Spleen (tissue), 11 donors: ENCODE results near the gene DNAJC18. TPM values are rescaled to one million over a fixed set of nuclear protein-coding genes. Genes with fewer than 3 reads are reported as not detected.
A peak's percentile ranks its signal among the peaks of the same experiment; 100 is the strongest.

ENCODE experiments used
- DNase-seq: peaks from one replicate; pipeline ENCODE4 v3.0.0-alpha.2; 2020
- H3K27ac ChIP-seq, 8 donors: fragments of 200-600 bp; sonication (generic) in 7 of 8; 1 replicate in 4 of 8; 2 replicates in 4 of 8; pipeline versions ENCODE4 v1.5.0 to v1.8.0; 2016 to 2021; ENCODE audit warnings: inconsistent platforms in 4 of 8, mild to moderate bottlenecking in 4 of 8, moderate library complexity in 1 of 8
- H3K27me3 ChIP-seq, 7 donors: fragments of 200-600 bp; sonication (generic) in 6 of 7; replicated peaks in 1 of 7; 1 replicate in 4 of 7; 2 replicates in 3 of 7; pipeline versions ENCODE4 v1.5.0 to v1.8.0; 2016 to 2021; ENCODE audit warnings: inconsistent platforms in 3 of 7, mild to moderate bottlenecking in 1 of 7
- H3K36me3 ChIP-seq, 6 donors: fragments of 200-600 bp; sonication (generic) in 5 of 6; 1 replicate in 4 of 6; 2 replicates in 2 of 6; pipeline versions ENCODE4 v1.5.0 to v1.8.0; 2016 to 2021; ENCODE audit warnings: inconsistent platforms in 2 of 6
- H3K4me1 ChIP-seq, 6 donors: fragments of 200-600 bp; sonication (generic) in 5 of 6; 1 replicate in 3 of 6; 2 replicates in 3 of 6; pipeline versions ENCODE4 v1.5.0 to v1.8.0; 2016 to 2021; ENCODE audit warnings: inconsistent platforms in 3 of 6
- H3K4me3 ChIP-seq, 8 donors: fragments of 200-600 bp; sonication (generic) in 7 of 8; 1 replicate in 4 of 8; 2 replicates in 4 of 8; pipeline versions ENCODE4 v1.5.0 to v1.8.0; 2016 to 2021; ENCODE audit warnings: inconsistent platforms in 4 of 8, mild to moderate bottlenecking in 4 of 8, moderate library complexity in 2 of 8
- H3K9me3 ChIP-seq, 8 donors: fragments of 200-600 bp; sonication (generic) in 7 of 8; 1 replicate in 4 of 8; 2 replicates in 4 of 8; pipeline versions ENCODE4 v1.5.0 to v1.8.0; 2016 to 2021; ENCODE audit warnings: inconsistent platforms in 4 of 8
- POLR2A ChIP-seq, 3 donors: fragments of 450-650 bp; IDR thresholded peaks; one replicate each; pipeline ENCODE4 v1.5.1; 2017; ENCODE audit warnings: antibody characterized with exemption in 3 of 3, mild to moderate bottlenecking in 1 of 3
- POLR2AphosphoS5 ChIP-seq, 3 donors: sonication (generic); formaldehyde crosslinking; IDR thresholded peaks; one replicate each; pipeline ENCODE4 v1.5.1; 2017; ENCODE audit warnings: antibody characterized with exemption in 3 of 3
- WGBS, 5 donors: extraction: QIAGEN DNeasy Blood & Tissue Kit in 3 of 5; methylation state at CpG; one replicate each; pipeline versions ENCODE4 v1.1.5 to v1.1.7; 2013 to 2018; 5-methylcytosine and 5-hydroxymethylcytosine counted together
- intact Hi-C: fragments of 100-400 bp; cut with DNase I; formaldehyde crosslinking; loops from one replicate; pipeline ENCODE4 v1.15.0; 2023; ENCODE audit warnings: low total_unique reads
- polyA plus RNA-seq, 3 donors: library from polyadenylated mRNA; stranded (reverse); fragments of 200-250 nt; gene quantifications; one replicate each; pipeline ENCODE4 v1.2.1, GENCODE V29; 2013
- total RNA-seq, 7 donors: library from RNA; depleted of rRNA in 3 of 7; stranded (reverse); fragments of >200 nt in 3 of 7; fragmentation: NEBNext Ultra II Directional in 4 of 7; extraction: Animal tissue kit (Norgen Biotek cat#: 25700) in 4 of 7; gene quantifications; one replicate each; pipeline versions ENCODE4 v1.1.0 to v1.2.1, GENCODE V29; 2016 to 2021
- TF ChIP-seq, protein P1 (sequence below), 11 experiments: fragments of 200-600 bp in 7 of 11; fragments of 450-650 bp in 4 of 11; sonication (generic) in 4 of 11; IDR thresholded peaks in 8 of 11; conservative IDR thresholded peaks in 3 of 11; 1 replicate in 7 of 11; 2 replicates in 4 of 11; pipeline versions ENCODE4 v1.4.0 to v1.8.0; 2016 to 2021; ENCODE audit warnings: antibody characterized with exemption in 11 of 11, inconsistent platforms in 4 of 11, mild to moderate bottlenecking in 1 of 11
- donor health status: healthy with polysubstance abuse.
- donor health status: DM: no; HTN: no; CAD: no; lungs with moderate emphysema.
- donor health status: DM: no; HTN: no; CAD: no.
- donor health status: Bipolar disorder and iron deficiency.
- donor health status: healthy.
- donor health status: DM: no; HTN: no; CAD: no.
- donor health status: DM: yes; HTN: yes; CAD: no.

DNAJC18 gene
- total and polyA plus RNA-seq, 10 donors, result 1.3 to 10.8 (median 7.1) TPM

DNA sequence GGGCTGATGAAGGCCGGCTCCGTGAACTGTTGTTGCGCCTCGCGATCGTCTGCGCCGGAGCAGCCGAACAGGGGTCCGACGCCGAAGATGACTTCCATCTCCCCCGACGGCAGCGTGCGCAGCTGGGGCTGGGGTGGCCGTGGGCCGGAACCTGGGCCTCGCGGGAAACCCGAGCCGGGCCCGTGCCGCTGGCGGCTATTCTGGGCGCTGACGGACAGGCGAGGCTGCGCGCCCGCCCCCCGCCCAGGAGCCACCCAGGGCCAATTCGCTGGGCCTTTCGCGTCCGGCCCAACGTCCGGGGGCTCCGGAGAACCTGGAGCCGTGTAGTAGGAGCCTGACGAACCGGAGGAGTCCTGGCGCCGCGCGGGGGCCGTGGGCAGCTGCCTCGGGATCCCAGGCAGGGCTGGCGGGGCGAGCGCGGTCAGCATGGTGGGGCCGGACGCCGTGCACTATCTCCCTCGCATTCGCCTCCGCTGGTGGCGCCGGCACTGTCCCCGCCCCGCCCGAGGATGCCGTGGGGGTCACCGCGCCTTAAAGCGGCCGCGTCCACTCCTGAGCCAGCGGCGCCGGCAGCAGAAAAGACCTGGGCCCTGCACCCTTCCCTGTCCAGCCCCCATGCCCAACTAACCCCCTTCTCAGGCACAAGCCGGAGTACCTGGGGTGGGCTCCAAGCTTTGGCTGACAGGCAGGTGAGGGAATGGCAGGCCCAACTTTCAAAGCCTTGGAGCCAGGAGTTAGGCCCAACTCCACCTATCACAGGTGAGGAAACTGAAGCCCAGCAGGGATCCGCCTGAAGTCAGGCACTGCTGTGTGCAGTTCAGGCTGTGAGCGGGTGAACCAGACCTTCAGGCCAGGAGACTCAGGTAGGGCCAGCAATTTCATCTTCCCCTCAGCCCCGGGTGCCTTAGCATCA lies 44.4 kb downstream of the DNAJC18 start, which contains the start of gene PROB1:
Gene PROB1, minus strand, starts transcription at position 451 of the 913 bp plus-strand sequence. Its CDS starts 23 bp downstream, at position 428.
- no peaks in the 10 kb centered on the region for H3K9me3 ChIP-seq
- TF ChIP-seq POLR2A (IDR thresholded peaks at IDR 0.05), result no peak
- peak; percentile 11 to 67 (median 63) for TF ChIP-seq POLR2AphosphoS5 (IDR thresholded peaks at IDR 0.05)
- H3K4me3 ChIP-seq, result peak within 1 kb of the TSS; percentile 52 to 77 (median 67)
- H3K4me1 ChIP-seq, result peaks cover 12 to 71% (median 53%) of the 10 kb centered on the region in 6 donors
- WGBS, 5 donors, result 52 to 67% (median 63%) methylated on average over 46 to 76 of the region's 76 CpGs
- H3K36me3 ChIP-seq, result peaks cover 0 to 3% (median 0%) of the 10 kb centered on the region in 6 donors
- intact Hi-C loops, result no loop called here
- peak; percentile 82 for DNase-seq
- peak within 1 kb of the TSS in 5 of 8 donors; percentile 20 to 84 (median 49) for H3K27ac ChIP-seq
- peaks cover 0 to 36% (median 15%) of the 10 kb centered on the region in 7 donors for H3K27me3 ChIP-seq

DNA sequence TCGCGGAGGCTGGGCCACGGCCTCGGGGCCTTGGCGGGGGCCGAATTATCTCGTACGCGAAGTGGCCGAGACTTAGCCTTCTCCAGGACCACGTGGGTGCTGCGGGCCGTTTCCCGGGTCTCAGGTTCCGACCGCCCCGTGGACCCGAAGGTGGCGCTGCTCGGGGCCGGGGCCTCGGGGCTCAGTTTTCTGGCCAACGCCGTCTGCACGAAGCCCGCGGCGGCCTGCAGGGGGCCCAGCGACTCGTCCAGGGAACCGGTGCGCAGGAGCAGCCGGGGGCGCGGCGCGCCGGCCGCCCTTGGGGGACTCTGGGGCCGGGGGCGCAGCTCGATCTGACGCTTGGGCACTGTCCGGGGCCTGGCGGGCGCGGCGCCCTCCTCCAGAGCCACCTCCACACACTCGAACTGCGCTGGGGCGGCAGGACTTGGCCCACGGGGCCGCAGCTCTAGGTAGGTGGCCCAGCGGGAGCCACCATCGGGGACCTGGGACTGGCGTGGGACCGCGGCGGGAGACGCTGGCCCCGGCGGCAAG lies 45.1 kb downstream of the DNAJC18 start:
- WGBS, 5 donors, result 5 to 27% (median 15%) methylated on average over 18 to 62 of the region's 62 CpGs
- peak overlapping the region in 5 of 8 donors; percentile 20 to 84 (median 49) for H3K27ac ChIP-seq

DNA sequence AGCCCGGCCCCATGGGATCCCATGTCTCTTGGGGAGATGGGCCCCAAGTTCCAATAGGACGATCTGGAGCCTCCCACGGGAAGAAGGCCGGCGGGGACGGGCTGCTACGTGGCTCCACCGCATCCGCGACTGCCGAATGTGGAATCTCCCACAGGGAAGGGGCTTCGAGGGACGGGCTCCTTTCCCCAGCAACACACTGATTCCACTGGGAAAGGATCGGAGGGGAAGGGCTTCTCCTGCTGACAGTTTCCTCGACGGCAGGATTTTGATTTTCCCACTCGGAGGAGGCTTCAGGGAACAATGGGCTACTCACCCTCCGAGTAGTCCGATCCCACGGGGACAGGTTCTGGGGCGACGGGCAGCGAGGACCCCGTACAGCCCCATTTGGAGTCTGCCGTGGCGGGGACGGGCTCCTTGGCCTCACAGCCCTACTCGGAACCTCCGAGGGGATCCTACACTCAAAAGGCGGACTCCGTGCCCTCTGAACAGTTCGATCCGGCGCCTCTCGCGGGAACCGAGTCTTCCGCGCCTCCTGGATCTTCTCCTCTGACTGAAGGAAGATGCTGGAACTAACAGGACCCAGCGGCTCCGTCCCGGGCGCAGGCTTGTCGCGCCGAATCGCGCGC lies 45.7 kb downstream of the DNAJC18 start:
- Histone ChIP-seq H3K9me3 (no peaks in the 10 kb centered on the region), H3K4me1 (peaks cover 19 to 84% (median 65%) of the 10 kb centered on the region in 6 donors), H3K36me3 (no peaks in the 10 kb centered on the region), H3K4me3 (peak overlapping the region; percentile 52 to 77 (median 67)), H3K27me3 (peaks cover 0 to 36% (median 15%) of the 10 kb centered on the region in 7 donors), H3K27ac (peak overlapping the region in 5 of 8 donors; percentile 20 to 91 (median 80))
- intact Hi-C loops, result no loop called here
- TF ChIP-seq POLR2AphosphoS5 (IDR thresholded peaks at IDR 0.05) (no peak), POLR2A (IDR thresholded peaks at IDR 0.05) (no peak)
- TF ChIP-seq, protein P1, sequence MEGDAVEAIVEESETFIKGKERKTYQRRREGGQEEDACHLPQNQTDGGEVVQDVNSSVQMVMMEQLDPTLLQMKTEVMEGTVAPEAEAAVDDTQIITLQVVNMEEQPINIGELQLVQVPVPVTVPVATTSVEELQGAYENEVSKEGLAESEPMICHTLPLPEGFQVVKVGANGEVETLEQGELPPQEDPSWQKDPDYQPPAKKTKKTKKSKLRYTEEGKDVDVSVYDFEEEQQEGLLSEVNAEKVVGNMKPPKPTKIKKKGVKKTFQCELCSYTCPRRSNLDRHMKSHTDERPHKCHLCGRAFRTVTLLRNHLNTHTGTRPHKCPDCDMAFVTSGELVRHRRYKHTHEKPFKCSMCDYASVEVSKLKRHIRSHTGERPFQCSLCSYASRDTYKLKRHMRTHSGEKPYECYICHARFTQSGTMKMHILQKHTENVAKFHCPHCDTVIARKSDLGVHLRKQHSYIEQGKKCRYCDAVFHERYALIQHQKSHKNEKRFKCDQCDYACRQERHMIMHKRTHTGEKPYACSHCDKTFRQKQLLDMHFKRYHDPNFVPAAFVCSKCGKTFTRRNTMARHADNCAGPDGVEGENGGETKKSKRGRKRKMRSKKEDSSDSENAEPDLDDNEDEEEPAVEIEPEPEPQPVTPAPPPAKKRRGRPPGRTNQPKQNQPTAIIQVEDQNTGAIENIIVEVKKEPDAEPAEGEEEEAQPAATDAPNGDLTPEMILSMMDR (IDR thresholded peaks at IDR 0.05 in 8 of 11, conservative IDR thresholded peaks at IDR 0.05 in 3 of 11), result no peak
- DNase-seq, result no peak
- WGBS, 5 donors, result 4 to 33% (median 13%) methylated on average over 45 to 49 of the region's 49 CpGs

More for the DNA sequence above, 45.1 kb downstream of the DNAJC18 start:
- H3K9me3 ChIP-seq, result no peaks in the 10 kb centered on the region
- H3K36me3 ChIP-seq, result no peaks in the 10 kb centered on the region
- H3K4me1 ChIP-seq, result peaks cover 13 to 78% (median 59%) of the 10 kb centered on the region in 6 donors
- peak overlapping the region; percentile 52 to 77 (median 67) for H3K4me3 ChIP-seq
- TF ChIP-seq, protein P1 (IDR thresholded peaks at IDR 0.05 in 8 of 11, conservative IDR thresholded peaks at IDR 0.05 in 3 of 11), result peak in 7 of 11 experiments; percentile 28 to 84 (median 56)
- TF ChIP-seq POLR2A (IDR thresholded peaks at IDR 0.05) (no peak), POLR2AphosphoS5 (IDR thresholded peaks at IDR 0.05) (peak in 1 of 3 donors; percentile 8)
- intact Hi-C loops, result no loop called here
- peaks cover 0 to 36% (median 15%) of the 10 kb centered on the region in 7 donors for H3K27me3 ChIP-seq
- DNase-seq, result peak; percentile 92
